ENCODE measurements around the gene ILDR1.

ILDR1 gene

DNA sequence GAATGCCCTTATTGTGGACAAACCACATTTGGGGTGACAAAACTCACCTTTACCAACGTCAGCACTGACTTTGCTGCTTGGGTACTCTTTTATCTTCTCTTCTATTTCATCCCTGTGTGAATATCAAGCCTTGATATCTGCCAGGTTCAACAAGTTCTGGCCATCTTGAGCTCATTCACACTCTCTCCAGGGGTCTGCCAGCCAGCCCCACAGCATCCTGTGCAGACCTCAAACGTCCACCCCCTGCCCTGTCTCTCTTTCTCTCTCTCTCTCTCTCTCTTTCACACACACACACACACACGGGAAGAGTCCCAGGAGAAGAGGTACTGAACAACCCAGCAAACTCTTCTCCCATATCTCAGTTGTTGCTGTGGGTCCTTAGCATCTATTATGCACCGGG is 10.7 kb downstream of the ILDR1 start:
- Histone ChIP-seq H3K36me3 (ENCODE audit: control insufficient read depth, low read length) (no peaks in the 10 kb centered on the region), H3K4me3 (ENCODE audit: low read length) (no peak overlapping the region), H4K20me1 (ENCODE audit: control insufficient read depth, insufficient read depth, low read depth, low read length) (no peaks in the 10 kb centered on the region), H3K27me3 (ENCODE audit: control insufficient read depth, low read length) (no peaks in the 10 kb centered on the region), H3K4me2 (ENCODE audit: low read length) (peak overlapping the region; percentile 44; the same call in 1 of the 2 replicates), H3K9me2 (replicated peaks; ENCODE audit: control insufficient read depth, low read length) (no peaks in the 10 kb centered on the region), H3K4me1 (ENCODE audit: control insufficient read depth, low read length) (peaks cover 67% of the 10 kb centered on the region), H3K79me2 (ENCODE audit: control insufficient read depth, low read length) (no peaks in the 10 kb centered on the region), H3F3A (ENCODE audit: control insufficient read depth, insufficient read depth) (0 out of 2 replicates have a peak, but pooled peaks cover 3% of the 10 kb centered on the region), H3K27ac (ENCODE audit: low read depth, low read length) (no peak overlapping the region), H3K9me3 (ENCODE audit: control insufficient read depth, insufficient read depth, low read length) (peaks cover 6% of the 10 kb centered on the region; the same call in 1 of the 2 replicates)
- TF ChIP-seq, protein P1, sequence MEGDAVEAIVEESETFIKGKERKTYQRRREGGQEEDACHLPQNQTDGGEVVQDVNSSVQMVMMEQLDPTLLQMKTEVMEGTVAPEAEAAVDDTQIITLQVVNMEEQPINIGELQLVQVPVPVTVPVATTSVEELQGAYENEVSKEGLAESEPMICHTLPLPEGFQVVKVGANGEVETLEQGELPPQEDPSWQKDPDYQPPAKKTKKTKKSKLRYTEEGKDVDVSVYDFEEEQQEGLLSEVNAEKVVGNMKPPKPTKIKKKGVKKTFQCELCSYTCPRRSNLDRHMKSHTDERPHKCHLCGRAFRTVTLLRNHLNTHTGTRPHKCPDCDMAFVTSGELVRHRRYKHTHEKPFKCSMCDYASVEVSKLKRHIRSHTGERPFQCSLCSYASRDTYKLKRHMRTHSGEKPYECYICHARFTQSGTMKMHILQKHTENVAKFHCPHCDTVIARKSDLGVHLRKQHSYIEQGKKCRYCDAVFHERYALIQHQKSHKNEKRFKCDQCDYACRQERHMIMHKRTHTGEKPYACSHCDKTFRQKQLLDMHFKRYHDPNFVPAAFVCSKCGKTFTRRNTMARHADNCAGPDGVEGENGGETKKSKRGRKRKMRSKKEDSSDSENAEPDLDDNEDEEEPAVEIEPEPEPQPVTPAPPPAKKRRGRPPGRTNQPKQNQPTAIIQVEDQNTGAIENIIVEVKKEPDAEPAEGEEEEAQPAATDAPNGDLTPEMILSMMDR (IDR thresholded peaks at IDR 0.05; ENCODE audit: low read depth, low read length, poor library complexity, severe bottlenecking) = no peak
- TF ChIP-seq EZH2phosphoT487 (IDR thresholded peaks at IDR 0.05; ENCODE audit: borderline replicate concordance, low read length) = no peak

DNA sequence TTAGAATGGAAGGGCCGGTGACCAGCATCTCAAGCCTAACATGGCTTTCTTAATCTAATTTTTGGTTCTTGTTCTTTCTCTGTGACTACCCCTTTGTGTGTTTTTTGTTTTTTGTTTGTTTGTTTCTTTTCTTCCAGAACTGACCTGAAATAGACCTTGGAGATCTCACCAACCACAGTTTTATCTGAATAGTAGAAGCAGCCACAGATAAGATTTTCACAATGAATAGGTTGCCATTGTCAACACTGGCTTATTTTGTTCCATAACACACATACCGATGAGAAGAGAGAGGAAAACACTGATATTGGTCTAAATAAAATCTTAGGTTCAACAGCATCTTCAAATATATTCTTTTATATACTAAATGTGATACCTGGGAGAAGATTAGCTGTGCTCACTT is 11.5 kb downstream of the ILDR1 start:
- Histone ChIP-seq H3K27ac (ENCODE audit: low read depth, low read length) (no peak overlapping the region), H3K36me3 (ENCODE audit: control insufficient read depth, low read length) (no peaks in the 10 kb centered on the region), H3F3A (ENCODE audit: control insufficient read depth, insufficient read depth) (0 out of 2 replicates have a peak, but pooled peaks cover 3% of the 10 kb centered on the region), H3K9me3 (ENCODE audit: control insufficient read depth, insufficient read depth, low read length) (no peaks in the 10 kb centered on the region), H3K4me1 (ENCODE audit: control insufficient read depth, low read length) (peaks cover 60% of the 10 kb centered on the region), H3K79me2 (ENCODE audit: control insufficient read depth, low read length) (no peaks in the 10 kb centered on the region), H3K27me3 (ENCODE audit: control insufficient read depth, low read length) (no peaks in the 10 kb centered on the region), H4K20me1 (ENCODE audit: control insufficient read depth, insufficient read depth, low read depth, low read length) (no peaks in the 10 kb centered on the region), H3K4me3 (ENCODE audit: low read length) (no peak overlapping the region), H3K4me2 (ENCODE audit: low read length) (no peak overlapping the region), H3K9me2 (replicated peaks; ENCODE audit: control insufficient read depth, low read length) (no peaks in the 10 kb centered on the region)
- TF ChIP-seq, protein P1 (IDR thresholded peaks at IDR 0.05; ENCODE audit: low read depth, low read length, poor library complexity, severe bottlenecking) = no peak
- TF ChIP-seq EZH2phosphoT487 (IDR thresholded peaks at IDR 0.05; ENCODE audit: borderline replicate concordance, low read length) = no peak

DNA sequence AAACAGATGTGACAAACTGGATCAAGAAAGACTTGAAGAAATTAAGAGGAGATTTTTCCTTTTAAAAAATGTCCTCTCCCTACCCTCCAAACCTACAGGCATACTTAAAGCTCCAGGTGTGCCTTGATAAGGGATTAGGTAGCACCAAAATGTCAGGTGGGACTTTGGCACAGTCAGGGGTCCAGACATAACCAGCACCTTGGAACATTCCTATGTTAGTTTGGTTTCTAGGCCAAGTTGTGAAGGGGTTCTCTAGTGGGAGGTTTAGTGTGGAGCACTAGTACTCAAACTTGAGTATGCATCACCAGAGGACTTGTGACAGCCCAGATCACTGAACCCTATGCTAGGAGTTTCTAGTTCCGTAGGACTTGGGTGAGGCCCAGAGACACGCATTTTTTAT is 13.9 kb downstream of the ILDR1 start:
- H3K27me3 ChIP-seq (ENCODE audit: control insufficient read depth, low read length) = no peaks in the 10 kb centered on the region
- H3K79me2 ChIP-seq (ENCODE audit: control insufficient read depth, low read length) = no peaks in the 10 kb centered on the region
- no peak overlapping the region for H3K27ac ChIP-seq (ENCODE audit: low read depth, low read length)
- peaks cover 59% of the 10 kb centered on the region for H3K4me1 ChIP-seq (ENCODE audit: control insufficient read depth, low read length)
- H4K20me1 ChIP-seq (ENCODE audit: control insufficient read depth, insufficient read depth, low read depth, low read length) = no peaks in the 10 kb centered on the region
- 0 out of 2 replicates have a peak, but pooled peaks cover 3% of the 10 kb centered on the region for H3F3A ChIP-seq (ENCODE audit: control insufficient read depth, insufficient read depth)
- no peaks in the 10 kb centered on the region for H3K9me3 ChIP-seq (ENCODE audit: control insufficient read depth, insufficient read depth, low read length)
- H3K4me2 ChIP-seq (ENCODE audit: low read length) = no peak overlapping the region
- no peaks in the 10 kb centered on the region; the same call in 1 of the 2 replicates for H3K36me3 ChIP-seq (ENCODE audit: control insufficient read depth, low read length)
- no peak overlapping the region for H3K4me3 ChIP-seq (ENCODE audit: low read length)
- TF ChIP-seq EZH2phosphoT487 (IDR thresholded peaks at IDR 0.05; ENCODE audit: borderline replicate concordance, low read length) = no peak
- TF ChIP-seq, protein P1 (IDR thresholded peaks at IDR 0.05; ENCODE audit: low read depth, low read length, poor library complexity, severe bottlenecking) = no peak
- no peaks in the 10 kb centered on the region for H3K9me2 ChIP-seq (replicated peaks; ENCODE audit: control insufficient read depth, low read length)

Measured in DOHH2 (cell line).